ENCODE data around the gene CABP4.

CABP4 gene

GRCh38 chr11:67413266-67413849 lies 41.8 kb upstream of the CABP4 start:
- ChIA-PET POLR2A (interaction anchor here (2.2 kb wide), 1 partner anchor 8 kb away, joined by 6 read pairs; no protein-coding TSS in a partner anchor), CTCF (interaction anchor here (0.8 to 3.1 kb wide), 7 partner anchors 9 to 231 kb away, joined by 3 to 17 read pairs (median 3); partner anchors contain the start of genes PPP1CA and TBC1D10C)
- no peaks in the 10 kb centered on the region for H3K9me3 ChIP-seq (ENCODE audit: control extremely low read depth in 1 of 5, control insufficient read depth in 4 of 5, insufficient read depth in 2 of 5, low read depth in 1 of 5, low read length in 4 of 5)
- H3K36me3 ChIP-seq (ENCODE audit: control insufficient read depth in 4 of 4, insufficient read depth in 4 of 4, low read length in 3 of 4): peaks cover 0 to 3% (median 0%) of the 10 kb centered on the region in 4 experiments
- H3K4me1 ChIP-seq (ENCODE audit: control extremely low read depth in 1 of 4, control insufficient read depth in 4 of 4, insufficient read depth in 4 of 4, low read length in 3 of 4): peaks cover 3 to 89% (median 85%) of the 10 kb centered on the region in 4 experiments
- WGBS (ENCODE audit: insufficient coverage): 89% methylated on average over 1 of the region's 2 CpGs
- H3K27ac ChIP-seq (ENCODE audit: insufficient read depth in 1 of 2, low read depth in 1 of 2, low read length in 2 of 2, poor library complexity in 1 of 2, severe bottlenecking in 2 of 2): no peak overlapping the region
- H3K4me3 ChIP-seq (ENCODE audit: control insufficient read depth in 1 of 7, extremely low read depth in 1 of 7, insufficient read depth in 4 of 7, low read depth in 2 of 7, low read length in 6 of 7): no peak overlapping the region
- peak in 2 of 3 donors; percentile 53 to 73 for DNase-seq
- no peaks in the 10 kb centered on the region for H3K27me3 ChIP-seq (replicated peaks in 2 of 5; ENCODE audit: control insufficient read depth in 4 of 5, insufficient read depth in 5 of 5, low read length in 4 of 5)

- H3K9me3 ChIP-seq (ENCODE audit: control extremely low read depth in 1 of 5, control insufficient read depth in 4 of 5, insufficient read depth in 2 of 5, low read depth in 1 of 5, low read length in 4 of 5): no peaks in the 10 kb centered on the region
- peaks cover 0 to 89% (median 85%) of the 10 kb centered on the region in 4 experiments for H3K4me1 ChIP-seq (ENCODE audit: control extremely low read depth in 1 of 4, control insufficient read depth in 4 of 4, insufficient read depth in 4 of 4, low read length in 3 of 4)
- H3K27me3 ChIP-seq (replicated peaks in 2 of 5; ENCODE audit: control insufficient read depth in 4 of 5, insufficient read depth in 5 of 5, low read length in 4 of 5): no peaks in the 10 kb centered on the region
- 8% methylated on average over 24 of the region's 67 CpGs for WGBS (ENCODE audit: insufficient coverage)
- no peak within 1 kb of the TSS for H3K27ac ChIP-seq (ENCODE audit: insufficient read depth in 1 of 2, low read depth in 1 of 2, low read length in 2 of 2, poor library complexity in 1 of 2, severe bottlenecking in 2 of 2)
- ChIA-PET POLR2A (no interaction called here), CTCF (interaction anchor here (1.0 to 6.4 kb wide), 2 partner anchors 13 to 52 kb away, joined by 3 to 60 read pairs; partner anchors contain the start of genes PPP1CA and TBC1D10C)
- H3K4me3 ChIP-seq (ENCODE audit: control insufficient read depth in 1 of 7, extremely low read depth in 1 of 7, insufficient read depth in 4 of 7, low read depth in 2 of 7, low read length in 6 of 7): peak within 1 kb of the TSS in 5 of 7 experiments; percentile 27 to 77 (median 58)
- DNase-seq: no peak
- no peaks in the 10 kb centered on the region for H3K36me3 ChIP-seq (ENCODE audit: control insufficient read depth in 4 of 4, insufficient read depth in 4 of 4, low read length in 3 of 4)
These were observed 39.5 kb upstream of the CABP4 start, which contains the start of gene CARNS1 for GRCh38 chr11:67415501-67416304. Gene CARNS1 (plus strand): TSS chr11:67415678. CDS start chr11:67416200, 522 bp downstream.

GRCh38 chr11:67416416-67417335 lies 38.5 kb upstream of the CABP4 start:
- H3K27me3 ChIP-seq (replicated peaks in 2 of 5; ENCODE audit: control insufficient read depth in 4 of 5, insufficient read depth in 5 of 5, low read length in 4 of 5): no peaks in the 10 kb centered on the region
- DNase-seq: peak in 2 of 3 donors; percentile 60 to 64

GRCh38 chr11:67417425-67417824 lies 37.7 kb upstream of the CABP4 start:
- no peak for DNase-seq
- CTCF ChIA-PET: interaction anchor here (1.2 to 6.4 kb wide), 4 partner anchors 9 to 28 kb away, joined by 3 to 60 read pairs (median 13); partner anchors contain the start of genes PPP1CA and TBC1D10C
- POLR2A ChIA-PET: interaction anchor here (2.2 to 2.7 kb wide), 2 partner anchors 8 to 16 kb away, joined by 7 to 15 read pairs; partner anchors contain the start of gene PPP1CA
- Histone ChIP-seq H3K36me3 (ENCODE audit: control insufficient read depth in 4 of 4, insufficient read depth in 4 of 4, low read length in 3 of 4) (no peaks in the 10 kb centered on the region), H3K4me1 (ENCODE audit: control extremely low read depth in 1 of 4, control insufficient read depth in 4 of 4, insufficient read depth in 4 of 4, low read length in 3 of 4) (peaks cover 0 to 77% (median 73%) of the 10 kb centered on the region in 4 experiments), H3K4me3 (ENCODE audit: control insufficient read depth in 1 of 7, extremely low read depth in 1 of 7, insufficient read depth in 4 of 7, low read depth in 2 of 7, low read length in 6 of 7) (peak overlapping the region in 1 of 7 experiments; percentile 39), H3K27ac (ENCODE audit: insufficient read depth in 1 of 2, low read depth in 1 of 2, low read length in 2 of 2, poor library complexity in 1 of 2, severe bottlenecking in 2 of 2) (no peak overlapping the region), H3K27me3 (replicated peaks in 2 of 5; ENCODE audit: control insufficient read depth in 4 of 5, insufficient read depth in 5 of 5, low read length in 4 of 5) (no peaks in the 10 kb centered on the region), H3K9me3 (ENCODE audit: control extremely low read depth in 1 of 5, control insufficient read depth in 4 of 5, insufficient read depth in 2 of 5, low read depth in 1 of 5, low read length in 4 of 5) (no peaks in the 10 kb centered on the region)
- 88% methylated on average over 11 of the region's 12 CpGs for WGBS (ENCODE audit: insufficient coverage)

More at GRCh38 chr11:67416416-67417335, 38.5 kb upstream of the CABP4 start:
- Histone ChIP-seq H3K4me1 (ENCODE audit: control extremely low read depth in 1 of 4, control insufficient read depth in 4 of 4, insufficient read depth in 4 of 4, low read length in 3 of 4) (peaks cover 0 to 85% (median 80%) of the 10 kb centered on the region in 4 experiments), H3K36me3 (ENCODE audit: control insufficient read depth in 4 of 4, insufficient read depth in 4 of 4, low read length in 3 of 4) (no peaks in the 10 kb centered on the region), H3K4me3 (ENCODE audit: control insufficient read depth in 1 of 7, extremely low read depth in 1 of 7, insufficient read depth in 4 of 7, low read depth in 2 of 7, low read length in 6 of 7) (peak overlapping the region in 1 of 7 experiments; percentile 39), H3K9me3 (ENCODE audit: control extremely low read depth in 1 of 5, control insufficient read depth in 4 of 5, insufficient read depth in 2 of 5, low read depth in 1 of 5, low read length in 4 of 5) (no peaks in the 10 kb centered on the region), H3K27ac (ENCODE audit: insufficient read depth in 1 of 2, low read depth in 1 of 2, low read length in 2 of 2, poor library complexity in 1 of 2, severe bottlenecking in 2 of 2) (no peak overlapping the region)
- ChIA-PET POLR2A (interaction anchor here (2.2 kb wide), 1 partner anchor 15 kb away, joined by 7 read pairs; the partner anchor contains the start of gene PPP1CA), CTCF (interaction anchor here (1.0 to 6.4 kb wide), 4 partner anchors 9 to 51 kb away, joined by 3 to 60 read pairs (median 12); partner anchors contain the start of genes PPP1CA and TBC1D10C)
- WGBS (ENCODE audit: insufficient coverage): 48% methylated on average over 14 of the region's 21 CpGs

- H3K27ac ChIP-seq (ENCODE audit: insufficient read depth in 1 of 2, low read depth in 1 of 2, low read length in 2 of 2, poor library complexity in 1 of 2, severe bottlenecking in 2 of 2): no peak overlapping the region
- H3K4me3 ChIP-seq (ENCODE audit: control insufficient read depth in 1 of 7, extremely low read depth in 1 of 7, insufficient read depth in 4 of 7, low read depth in 2 of 7, low read length in 6 of 7): peak overlapping the region in 3 of 7 experiments; percentile 19 to 45 (median 35)
- 17% methylated on average over 24 of the region's 26 CpGs for WGBS (ENCODE audit: insufficient coverage)
These were observed 36.5 kb upstream of the CABP4 start for GRCh38 chr11:67418476-67419281.

More at GRCh38 chr11:67418476-67419281, 36.5 kb upstream of the CABP4 start:
- Histone ChIP-seq H3K9me3 (ENCODE audit: control extremely low read depth in 1 of 5, control insufficient read depth in 4 of 5, insufficient read depth in 2 of 5, low read depth in 1 of 5, low read length in 4 of 5) (no peaks in the 10 kb centered on the region), H3K4me1 (ENCODE audit: control extremely low read depth in 1 of 4, control insufficient read depth in 4 of 4, insufficient read depth in 4 of 4, low read length in 3 of 4) (peaks cover 0 to 69% (median 64%) of the 10 kb centered on the region in 4 experiments), H3K36me3 (ENCODE audit: control insufficient read depth in 4 of 4, insufficient read depth in 4 of 4, low read length in 3 of 4) (no peaks in the 10 kb centered on the region), H3K27me3 (replicated peaks in 2 of 5; ENCODE audit: control insufficient read depth in 4 of 5, insufficient read depth in 5 of 5, low read length in 4 of 5) (no peaks in the 10 kb centered on the region)
- DNase-seq: peak; percentile 73 to 90 (median 87)
- ChIA-PET POLR2A (interaction anchor here (0.5 to 2.7 kb wide), 5 partner anchors 9 to 25 kb away, joined by 3 to 15 read pairs (median 7); partner anchors contain the start of genes PPP1CA, PTPRCAP and TBC1D10C), CTCF (interaction anchor here (1.3 to 6.4 kb wide), 6 partner anchors 11 to 38 kb away, joined by 3 to 60 read pairs (median 4); partner anchors contain the start of genes PPP1CA and TBC1D10C)

Measured in common myeloid progenitor, CD34-positive (primary cell).